HG03558 (cell line): ENCODE data around the gene CCNK.

ENCODE experiments used
- ATAC-seq: cut with Tn5 transposase; IDR thresholded peaks from one replicate; pipeline ENCODE4 v1.9.1; 2021; ENCODE audit warnings: moderate number of reproducible peaks; ENCODE audit not compliant: unreplicated experiment; ENCODE audit errors: extremely low read depth

CCNK gene

DNA sequence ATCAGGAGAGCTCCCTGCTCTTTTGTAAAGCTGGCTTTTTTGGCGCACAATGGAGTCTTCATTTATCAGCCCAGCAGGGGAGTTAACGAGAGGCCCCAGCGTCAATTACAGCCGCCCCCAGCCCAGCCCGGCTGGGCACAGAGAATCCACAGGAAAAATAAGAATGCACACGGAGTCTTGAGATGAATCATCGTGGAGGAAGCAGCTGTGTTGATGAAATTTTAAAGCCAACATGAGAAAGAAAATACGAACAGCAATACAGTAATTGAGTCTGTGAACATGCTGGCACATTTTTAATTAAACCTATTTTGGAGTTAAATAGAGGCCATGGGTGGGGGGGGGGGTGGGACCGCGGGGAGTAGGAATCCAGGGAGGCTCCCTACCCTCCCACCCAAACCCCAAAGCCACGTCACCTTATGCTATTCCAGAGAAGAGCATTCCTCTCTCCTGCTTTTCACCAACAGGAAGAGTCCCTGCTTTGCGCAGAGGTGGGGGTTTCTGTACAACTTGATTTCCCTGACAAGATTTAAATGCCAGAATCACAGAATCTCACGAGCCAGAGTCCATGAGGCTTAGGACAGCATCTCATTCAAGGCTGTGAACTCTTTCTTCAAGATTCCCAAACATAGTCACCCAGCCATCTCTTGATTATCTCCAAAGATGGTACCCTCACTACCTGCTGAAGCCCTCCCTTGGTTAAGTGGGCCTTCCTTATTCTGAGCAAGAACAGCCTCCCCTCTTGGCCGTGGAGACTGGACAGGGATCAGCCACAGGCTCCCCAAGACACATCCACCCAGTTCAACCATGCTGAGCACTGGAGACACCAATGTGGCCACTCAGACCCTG is 50.3 kb downstream of the CCNK start:
- no peak for ATAC-seq

DNA sequence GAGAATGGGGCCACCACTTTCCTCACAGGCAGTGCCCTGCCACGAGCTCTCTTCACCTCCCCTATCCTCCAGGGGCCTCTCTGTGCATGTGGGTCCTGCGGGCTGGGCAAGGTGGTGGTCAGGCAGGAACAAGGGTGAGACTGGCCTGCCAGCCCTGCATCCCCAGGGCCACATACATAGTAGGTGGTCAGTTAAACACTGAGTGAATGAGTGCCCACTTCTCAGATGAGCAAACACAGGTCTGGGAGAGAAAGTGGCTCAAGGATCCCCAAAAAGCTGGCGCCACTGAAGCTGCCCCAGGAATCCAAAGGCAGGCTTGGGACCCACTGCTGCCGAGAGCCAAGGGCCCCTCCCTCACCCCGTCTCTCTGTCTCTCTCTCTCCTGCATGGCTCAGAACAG is 51.1 kb downstream of the CCNK start:
- no peak for ATAC-seq

DNA sequence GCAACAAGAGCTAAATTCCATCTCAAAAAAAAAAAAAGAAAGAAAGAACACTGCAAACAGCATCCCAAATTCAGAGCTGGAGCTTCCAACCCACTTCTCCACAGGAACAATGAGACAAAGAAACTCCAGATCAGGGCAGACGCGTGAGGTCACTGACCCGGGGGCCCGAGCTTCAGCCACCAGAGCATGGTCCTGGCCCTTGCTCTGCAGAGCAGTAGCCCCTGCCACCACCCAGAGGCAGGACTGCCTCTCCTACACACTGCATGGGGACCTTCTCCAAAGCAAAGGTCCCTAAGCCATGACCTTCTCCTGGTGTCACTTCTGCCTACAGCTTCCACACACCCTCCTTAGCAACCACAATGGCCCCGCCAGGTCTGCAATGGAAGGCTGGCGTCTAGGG is 53.1 kb downstream of the CCNK start:
- no peak for ATAC-seq

DNA sequence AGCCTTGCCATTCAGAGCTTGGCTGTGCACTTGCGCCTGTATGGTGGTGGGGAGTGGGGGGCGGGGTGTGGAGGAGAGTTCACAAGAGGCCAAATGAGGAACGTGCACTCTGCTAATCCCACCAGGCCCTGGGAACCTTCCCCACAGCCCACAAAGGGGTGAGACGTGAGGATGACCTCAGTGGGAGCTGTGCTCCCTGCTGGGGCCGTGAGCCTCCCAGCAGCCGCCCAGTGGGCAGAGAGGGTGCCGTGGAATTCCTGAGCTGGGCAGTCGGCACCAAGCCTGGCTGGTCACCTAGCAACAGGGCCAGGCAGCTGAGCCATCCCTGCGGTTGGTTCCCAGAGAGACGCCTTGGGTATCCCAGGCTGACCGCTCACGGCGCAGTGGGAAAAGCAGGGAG is 53.7 kb downstream of the CCNK start:
- ATAC-seq = no peak

DNA sequence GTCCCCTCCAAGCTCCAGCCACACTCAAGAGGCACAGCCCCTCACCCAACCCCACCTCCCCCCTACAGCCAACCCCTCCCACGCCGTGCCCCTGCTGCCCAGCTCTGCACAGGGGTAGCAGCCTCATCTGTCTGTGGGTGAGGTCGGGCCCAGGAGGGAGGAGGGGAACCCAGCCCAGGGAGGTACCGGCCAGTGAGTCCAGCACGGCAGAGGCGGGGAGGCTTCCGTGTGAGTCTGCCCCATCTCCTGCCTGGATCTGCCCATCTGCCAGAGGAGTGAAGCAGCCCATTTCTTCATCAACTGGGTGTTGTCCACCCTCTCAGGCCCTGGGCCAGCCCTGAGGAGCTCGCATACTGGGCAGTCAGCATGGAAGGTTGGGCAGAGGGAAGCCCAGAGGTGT is 54.2 kb downstream of the CCNK start:
- no peak for ATAC-seq

DNA sequence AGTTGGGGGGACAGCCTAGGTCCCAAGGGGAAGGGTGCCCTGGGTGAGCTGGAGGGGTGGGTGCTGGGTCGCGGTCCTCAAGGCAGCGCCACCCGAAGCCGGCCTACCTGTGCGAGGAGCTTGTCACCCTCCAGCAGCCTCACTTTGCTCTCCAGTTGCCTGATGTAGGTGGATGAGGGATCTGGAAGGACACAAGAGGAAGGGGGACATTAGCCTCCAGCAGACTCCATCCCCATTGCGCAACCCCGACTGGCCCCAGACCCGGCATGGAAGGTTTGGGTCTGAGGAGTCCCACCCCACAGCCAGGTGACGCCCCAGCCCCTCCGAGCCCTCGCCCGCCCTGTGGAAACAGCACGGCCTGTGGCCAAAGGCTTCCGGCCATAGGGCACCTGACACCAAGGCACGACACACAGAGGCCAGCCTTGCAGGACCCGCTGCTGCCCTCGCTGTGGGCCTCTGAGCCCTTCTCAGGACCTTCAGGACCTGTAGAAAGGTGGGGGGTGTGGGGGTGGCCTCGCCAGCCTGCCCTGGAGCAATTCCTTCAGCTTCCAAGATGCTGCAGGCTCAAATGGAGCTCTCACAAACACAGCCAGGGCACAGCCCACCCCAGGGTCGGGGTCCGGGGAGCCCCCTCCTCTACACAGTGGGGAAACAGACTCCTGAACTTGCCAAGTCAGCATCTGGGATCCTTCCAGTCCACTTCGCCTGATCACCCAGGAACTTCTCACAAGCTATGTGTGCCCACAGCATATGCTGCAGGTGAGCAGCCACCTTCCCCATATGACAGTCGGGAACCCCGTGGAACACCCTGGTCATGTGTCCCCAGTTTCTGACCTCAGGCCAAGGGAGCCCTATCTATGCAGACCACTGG is 54.9 kb downstream of the CCNK start:
- no peak for ATAC-seq

DNA sequence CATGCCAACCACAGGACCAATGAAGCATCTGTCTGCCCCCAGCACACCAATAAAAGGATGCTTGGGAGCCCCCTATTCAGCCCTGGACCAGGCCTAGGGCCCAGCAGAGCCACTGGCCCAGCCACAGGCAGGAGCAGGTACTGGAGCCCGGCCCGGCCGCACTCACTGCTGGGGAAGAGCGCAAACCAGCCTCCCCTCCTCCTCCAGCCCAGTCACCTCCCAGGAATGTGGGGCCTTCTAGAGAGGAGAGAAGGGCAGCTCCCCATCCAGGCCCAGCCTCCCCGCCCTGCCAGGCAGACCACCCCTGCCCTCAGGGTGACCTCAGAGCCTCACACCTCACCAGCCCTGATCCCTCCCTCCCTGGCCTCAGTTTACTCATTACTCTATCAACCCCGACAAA is 56.2 kb downstream of the CCNK start:
- ATAC-seq = no peak

DNA sequence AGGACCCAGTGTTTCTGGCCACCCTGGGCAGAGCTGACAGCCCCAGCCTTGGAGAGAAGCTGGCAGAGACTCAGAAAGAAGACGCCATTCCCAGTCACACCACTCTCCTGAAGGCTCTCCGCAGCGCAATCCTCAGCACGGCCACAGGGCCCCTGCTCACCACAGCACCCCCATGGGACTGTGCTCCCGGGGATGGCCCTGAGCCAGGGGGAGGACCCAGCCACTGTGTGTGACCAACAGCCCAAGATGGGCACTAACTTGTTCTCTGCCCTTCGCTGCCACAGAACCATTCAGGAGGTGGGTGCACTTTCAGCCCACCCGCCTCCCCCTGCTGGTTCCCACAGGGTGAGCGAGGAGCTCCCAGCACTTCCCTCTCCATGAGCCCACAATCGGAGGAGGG is 57.1 kb downstream of the CCNK start:
- no peak for ATAC-seq

DNA sequence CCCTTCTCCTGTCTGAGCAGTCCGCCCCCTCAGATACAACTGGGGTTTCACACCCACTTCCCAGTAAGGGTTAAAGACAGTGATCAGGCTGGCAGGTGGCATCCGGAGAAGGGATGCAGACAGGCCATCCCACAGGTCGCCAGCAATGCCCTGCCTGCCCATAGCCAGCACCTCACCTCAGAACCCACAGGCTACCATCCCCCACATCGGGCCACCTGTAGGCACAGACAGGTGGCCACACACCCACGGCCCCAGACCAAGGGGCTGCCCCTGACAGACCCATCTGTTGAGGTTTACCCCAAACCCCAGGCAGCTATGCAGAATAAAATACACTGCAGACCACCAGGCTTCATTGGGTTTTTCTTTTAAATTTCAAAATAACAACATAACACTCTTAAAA is 57.5 kb downstream of the CCNK start:
- ATAC-seq = no peak

DNA sequence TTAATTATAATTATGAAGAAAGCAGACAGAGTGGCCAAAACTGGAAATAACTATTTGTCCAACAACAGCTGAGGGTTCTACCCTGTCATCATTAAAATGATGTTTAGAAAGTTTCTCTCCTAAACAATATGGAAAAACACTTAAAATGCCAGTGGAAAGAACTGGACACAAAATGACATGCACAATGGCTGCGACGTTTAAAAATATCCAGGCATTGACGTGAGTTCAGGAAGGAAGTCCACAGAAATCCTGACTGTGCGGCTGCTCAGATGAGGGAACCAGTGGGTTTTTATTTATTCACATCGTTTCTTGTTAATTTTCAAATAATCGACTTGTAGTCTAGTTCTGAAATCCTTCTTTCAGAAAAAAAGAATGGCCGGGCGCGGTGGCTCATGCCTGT is 58.3 kb downstream of the CCNK start:
- no peak for ATAC-seq

DNA sequence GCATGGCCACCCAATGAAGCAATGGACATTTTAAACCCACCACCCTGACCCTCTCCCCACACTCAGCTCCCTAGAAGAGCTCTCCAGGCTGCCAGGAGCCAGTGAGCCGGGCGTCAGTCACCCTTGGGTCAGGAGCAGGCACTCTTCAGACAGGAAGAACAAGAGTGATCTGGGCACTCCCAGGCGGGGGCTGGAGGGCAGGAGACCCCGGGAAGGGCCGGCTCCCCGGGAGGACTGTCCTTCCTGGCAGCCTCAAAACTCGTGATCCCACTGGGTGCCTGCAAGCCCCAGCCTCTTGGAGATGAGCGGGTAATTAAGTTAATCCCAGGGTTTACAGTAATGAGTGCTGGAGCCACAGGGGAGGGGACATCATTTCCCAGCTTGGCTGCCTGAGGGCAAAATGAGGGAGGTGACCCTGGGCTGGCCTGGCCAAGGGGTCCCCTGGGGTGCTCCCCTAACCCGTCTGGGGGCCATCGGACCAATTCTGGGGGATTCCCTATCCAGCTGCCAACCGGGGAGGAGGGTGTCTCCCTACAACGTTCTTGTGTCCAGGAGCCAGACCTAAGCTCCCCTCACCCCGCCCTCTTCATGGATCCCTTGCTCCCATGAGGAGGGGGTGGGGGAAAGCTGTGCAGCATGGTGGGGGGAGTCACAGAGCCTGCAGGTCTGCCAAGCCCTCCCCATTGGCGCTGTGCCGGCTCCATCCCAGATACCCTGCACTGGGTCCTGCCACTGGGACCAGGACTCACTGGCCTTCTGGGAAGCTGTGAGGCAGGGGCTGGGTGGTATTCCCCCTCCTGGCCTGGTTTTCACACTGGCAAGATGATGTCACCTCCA is 59.2 kb downstream of the CCNK start:
- ATAC-seq = no peak

DNA sequence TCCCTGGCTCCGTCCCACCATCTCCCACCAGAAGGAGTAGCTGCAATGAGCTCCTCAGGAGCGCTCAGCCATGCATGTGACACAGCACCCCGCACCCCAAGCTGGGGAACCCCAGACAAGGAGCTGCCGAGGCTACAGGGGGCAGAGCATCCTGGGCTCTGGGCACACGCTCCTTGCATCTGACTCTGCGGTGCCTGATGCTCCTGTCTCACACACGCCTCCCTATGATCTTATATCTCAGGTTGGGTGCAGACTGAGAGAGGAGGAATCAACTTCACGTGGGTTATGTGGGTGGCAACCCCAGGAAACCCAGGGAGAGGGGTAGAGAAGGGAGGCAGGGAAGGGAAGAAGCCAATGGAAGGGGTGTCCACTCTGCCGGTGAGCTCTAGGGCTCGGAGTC is 60.0 kb downstream of the CCNK start:
- ATAC-seq = no peak

DNA sequence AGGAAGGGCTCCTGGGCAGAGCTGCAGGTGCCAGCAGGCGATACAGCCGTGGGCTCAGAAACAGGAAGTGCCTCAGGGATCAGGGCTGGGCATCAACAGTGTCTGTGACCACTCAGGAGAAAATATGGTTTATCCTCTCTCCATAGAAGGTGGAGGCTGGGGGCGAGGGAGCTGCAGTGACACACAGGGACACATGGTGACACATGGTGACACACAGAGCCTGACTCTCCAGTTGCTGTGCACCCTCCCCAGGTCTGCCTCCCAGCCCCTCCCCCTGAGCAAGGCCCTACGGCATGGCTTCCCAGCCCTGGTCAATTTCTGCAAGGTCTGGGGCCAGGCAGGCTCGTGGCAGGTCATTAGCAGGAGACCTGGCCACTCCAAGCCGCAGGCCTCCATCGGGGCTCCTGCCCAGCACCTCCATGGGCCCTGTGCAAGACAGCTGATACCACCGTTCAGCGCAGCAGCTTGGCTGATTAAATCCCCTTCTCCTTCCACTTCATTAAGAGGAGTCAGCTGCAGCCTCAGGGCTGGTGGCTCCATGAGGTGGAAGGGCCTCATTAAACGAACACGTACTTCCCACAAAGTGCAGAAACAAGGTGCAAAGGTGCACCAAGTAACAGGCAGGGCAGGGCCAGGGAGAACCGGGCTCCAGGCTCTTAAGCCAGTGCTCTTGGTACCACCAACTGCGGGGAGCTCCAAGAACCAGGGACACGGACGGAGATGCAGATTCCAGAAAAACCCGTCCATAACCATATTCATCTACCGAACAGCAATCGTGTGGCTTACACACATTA is 60.7 kb downstream of the CCNK start:
- no peak for ATAC-seq

DNA sequence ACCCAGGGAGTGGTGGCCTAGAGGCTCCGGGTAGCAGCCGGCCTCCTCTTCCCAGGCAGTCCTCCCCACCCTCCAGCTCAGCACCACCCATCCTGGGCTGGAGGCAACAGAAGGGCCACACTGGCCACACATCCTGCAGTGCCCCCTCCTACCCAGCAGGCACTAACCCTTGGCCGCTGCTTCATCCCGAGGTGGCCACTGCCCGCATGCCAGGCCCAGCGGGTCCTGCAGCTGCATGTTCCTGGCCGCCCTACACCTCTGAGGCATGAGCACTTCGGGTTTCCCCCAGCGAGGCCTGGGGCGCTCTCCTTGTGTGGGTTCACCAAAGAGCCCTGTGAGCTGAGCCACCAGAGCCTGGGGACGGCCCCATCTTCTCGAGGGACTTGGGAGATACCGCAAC is 61.4 kb downstream of the CCNK start:
- no peak for ATAC-seq

DNA sequence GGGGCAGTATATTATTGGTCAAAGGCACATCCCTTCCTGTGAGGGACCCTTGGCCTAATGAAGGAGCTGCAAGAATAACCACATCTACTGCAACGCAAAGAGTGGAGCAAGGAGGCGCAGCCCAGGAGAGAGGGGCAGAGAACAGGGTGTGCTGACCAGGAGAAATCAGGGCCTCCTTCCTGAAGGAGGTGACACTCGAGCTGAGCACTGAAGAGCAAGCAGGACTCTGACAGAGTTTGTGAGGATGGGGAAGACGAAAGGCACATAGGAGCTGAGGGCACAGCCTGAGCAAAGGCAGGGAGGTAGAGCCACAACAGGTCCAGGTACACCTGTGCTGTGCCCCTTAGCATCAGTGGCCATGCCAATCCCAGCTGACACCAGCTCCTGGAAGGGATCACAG is 62.2 kb downstream of the CCNK start:
- no peak for ATAC-seq

DNA sequence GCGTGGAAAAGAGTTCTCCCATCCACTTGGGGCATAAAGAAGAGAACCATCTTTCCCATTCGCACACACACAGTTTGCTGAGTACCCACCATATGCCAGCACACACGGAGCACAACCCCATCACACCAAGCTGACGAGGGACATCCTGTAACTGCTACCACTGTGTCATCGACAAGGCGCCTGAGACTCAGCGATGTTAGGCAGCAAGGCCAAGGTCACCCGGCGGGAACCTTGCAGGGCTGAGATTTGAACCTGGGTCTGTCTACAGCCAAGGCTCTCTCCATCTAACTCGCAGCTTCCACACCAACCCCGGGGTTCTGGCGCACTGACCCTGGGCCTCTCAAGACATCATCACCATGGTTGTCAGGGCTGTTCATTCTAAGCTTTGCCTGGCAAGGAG is 62.8 kb downstream of the CCNK start:
- ATAC-seq = no peak

DNA sequence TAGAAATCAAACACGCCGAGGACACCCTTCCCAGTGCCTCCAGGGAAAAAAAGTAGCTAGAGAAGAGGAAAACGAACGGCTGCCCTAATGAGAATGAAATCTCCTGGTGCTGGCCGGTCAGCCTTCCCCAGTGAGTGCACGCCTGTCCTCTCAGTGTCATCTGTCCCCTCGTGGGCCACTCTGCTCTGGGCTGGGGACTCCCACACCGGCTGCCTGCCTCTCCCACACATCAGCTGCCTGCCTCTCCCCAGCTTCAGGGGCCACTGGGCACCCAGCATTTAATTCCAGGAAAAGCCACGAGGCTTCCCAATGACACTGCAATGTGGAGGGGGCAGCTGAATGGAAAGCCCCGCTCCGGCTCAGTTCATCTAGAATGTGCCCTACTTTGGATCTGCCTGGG is 63.8 kb downstream of the CCNK start:
- no peak for ATAC-seq

DNA sequence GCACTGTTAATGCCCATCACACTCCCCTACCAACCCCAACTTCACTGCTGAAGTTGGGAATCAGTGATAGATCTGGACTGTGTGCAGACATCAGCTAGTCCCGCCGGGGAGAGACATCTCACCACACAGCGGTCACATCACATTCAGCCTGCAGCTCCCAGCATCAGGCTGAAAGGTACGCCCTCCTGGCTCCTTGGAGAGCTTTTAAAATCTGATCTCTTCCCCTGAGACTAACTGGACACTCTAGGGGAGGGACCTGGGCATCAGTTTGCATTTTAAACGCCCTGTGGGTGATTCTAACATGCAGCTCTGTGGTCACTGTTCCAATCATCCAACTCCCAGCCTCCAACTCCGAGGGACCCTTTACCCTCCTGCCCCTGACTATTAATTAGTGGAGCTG is 64.4 kb downstream of the CCNK start:
- no peak for ATAC-seq

DNA sequence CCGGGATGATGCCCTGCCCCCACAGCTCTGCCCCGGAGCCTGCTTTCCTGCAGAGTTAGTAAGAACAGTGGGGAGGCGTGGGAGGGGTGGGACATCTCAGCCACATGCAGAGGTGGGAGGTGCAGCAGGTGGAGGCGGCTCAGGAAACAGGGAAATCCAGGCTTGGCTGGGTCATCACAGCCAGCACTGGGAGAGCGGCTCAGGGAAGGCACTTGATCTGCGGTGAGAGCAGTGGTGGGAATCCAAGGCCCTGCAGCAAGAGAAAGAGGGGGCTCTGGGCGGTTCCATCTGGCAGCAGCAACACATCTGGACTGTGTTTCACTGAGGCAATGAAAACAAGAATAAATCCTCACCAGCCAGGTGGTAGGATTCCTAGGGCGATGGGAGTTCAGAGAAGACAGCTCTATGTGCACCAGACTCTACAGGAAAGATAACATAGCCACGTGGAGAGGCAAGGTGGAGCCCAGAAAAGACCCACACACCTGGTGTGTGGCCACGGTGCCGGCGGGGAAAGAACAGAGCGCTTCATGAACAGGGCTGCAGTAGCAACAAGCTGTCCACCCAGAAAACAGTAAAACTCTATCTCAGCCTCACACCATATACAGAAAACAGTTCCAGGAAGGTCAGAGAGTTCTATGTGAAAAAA is 65.1 kb downstream of the CCNK start:
- no peak for ATAC-seq

DNA sequence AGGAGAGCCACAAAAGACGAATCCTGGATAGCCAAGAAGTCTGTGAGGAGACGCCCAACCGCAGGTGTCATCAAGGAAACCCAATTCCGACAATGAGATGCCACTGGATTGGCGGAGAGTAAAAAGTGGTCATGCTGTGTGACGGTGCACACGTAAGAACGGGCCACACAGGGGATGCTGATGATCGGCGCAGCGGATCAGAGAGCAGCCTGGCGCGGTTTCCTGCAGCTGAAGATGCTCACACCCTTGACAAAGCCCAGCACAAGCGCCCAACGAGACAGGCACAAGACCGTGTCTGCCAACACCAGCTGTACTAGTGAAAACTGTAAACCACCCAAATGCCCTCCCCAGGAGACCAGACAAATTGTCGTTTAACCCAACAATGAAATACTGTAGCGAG is 67.0 kb downstream of the CCNK start:
- no peak for ATAC-seq
